A204.1 (cell line): Measurements from ENCODE around the gene WNT5B.
"Not testable (repeated sequence)": the region's sequence is repeated elsewhere in the genome, so short reads cannot be mapped to it uniquely, and the experiment has no call there.

ENCODE experiments used
- FAIRE-seq: peaks from 2 replicates; lab custom pipeline; 2012; peaks lifted over from hg19 to GRCh38; lab: Jason Lieb, UNC

WNT5B gene

DNA sequence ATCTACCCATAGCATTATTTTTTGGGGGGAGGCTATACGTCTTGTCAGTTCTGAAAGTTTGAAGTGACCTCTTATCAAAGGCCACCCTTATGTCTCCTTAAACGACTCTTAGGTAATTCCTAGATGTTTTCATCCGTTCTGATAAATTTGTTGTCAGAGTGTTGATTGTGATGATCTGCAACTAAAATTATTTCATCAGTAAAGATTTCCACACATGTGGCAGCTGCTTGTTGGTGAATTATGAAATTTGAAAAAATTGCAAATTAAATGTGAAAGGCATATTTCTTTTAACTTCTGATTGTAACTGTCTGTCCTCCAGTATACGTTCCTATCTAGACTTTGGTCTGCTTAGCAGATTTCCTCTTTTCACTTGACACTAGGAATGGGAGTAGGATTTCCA lies 63.2 kb downstream of the WNT5B start:
- FAIRE-seq: no peak

DNA sequence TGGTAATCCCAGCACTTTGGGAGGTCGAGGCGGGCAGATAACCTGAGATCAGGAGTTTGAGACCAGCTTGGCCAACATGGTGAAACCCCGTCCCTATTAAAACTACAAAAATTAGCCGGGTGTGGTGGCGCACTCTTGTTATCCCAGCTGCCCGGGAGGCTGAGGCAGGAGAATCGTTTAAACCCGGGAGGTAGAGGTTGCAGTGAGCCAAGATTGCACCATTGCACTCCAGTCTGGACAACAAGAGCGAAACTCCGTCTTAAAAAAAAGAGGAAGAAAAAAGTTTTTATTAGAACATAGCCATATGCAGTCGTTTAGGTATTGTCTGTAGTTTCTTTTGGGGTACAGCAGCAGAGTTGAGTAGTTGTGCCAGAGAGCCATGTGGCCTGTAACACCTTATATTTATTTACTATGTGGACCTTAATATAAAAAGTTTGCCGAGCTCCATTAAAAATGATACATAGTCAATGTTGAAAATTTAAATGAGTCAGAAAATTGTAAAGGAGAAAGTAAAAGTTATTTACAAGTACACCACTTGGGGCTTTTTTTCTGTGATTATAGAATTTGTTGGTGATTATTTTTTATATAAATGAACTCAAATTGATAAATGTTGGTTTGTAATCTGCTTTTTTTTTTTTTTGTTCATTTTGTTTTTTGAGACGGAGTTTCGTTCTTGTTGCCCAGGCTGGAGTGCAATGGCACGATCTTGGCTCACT lies 64.0 kb downstream of the WNT5B start:
- FAIRE-seq: no peak

DNA sequence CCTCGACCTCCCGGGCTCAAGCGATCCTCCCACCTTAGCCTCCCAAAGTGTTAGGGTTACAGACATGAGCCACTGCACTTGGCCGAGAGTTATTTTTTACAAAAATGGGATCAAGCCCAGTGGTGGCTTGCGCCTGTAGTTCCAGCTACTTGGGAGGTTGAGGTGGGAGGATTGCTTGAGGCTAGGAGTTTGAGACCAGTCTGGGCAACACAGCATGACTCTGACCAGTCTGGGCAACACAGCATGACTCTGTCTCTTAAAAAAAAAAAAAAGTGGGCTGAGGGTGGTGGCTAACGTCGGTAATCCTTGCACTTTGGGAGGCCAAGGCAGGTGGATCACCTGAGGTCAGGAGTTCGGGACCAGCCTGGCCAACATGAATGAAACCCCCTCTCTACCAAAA lies 66.1 kb downstream of the WNT5B start:
- not testable (repeated sequence) for FAIRE-seq

- FAIRE-seq: no peak
These were observed 67.0 kb downstream of the WNT5B start for GRCh38 chr12:1695886-1696670.

DNA sequence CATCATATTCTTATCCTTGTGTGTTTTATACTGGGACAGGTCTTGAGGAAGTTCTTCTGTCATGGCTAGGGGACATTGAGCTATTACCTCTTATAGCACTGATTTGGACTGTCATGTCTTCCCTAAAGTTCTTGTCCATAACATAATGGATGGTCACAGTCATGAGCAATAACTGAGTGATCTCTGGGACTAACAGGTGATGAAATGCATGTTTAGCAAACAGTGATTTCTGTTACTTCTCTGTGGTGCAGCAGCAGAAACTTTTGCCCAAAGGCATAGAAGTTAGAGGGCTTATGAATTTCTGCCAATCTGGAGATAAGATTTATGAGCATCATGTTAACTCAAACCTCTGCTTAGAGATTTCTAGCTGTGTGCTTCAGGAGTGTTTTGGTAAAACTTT lies 67.8 kb downstream of the WNT5B start:
- FAIRE-seq: no peak
